Stimulated activated naive CD4-positive, alpha-beta T cell (primary cell): ENCODE data around the gene PAPSS2.

Experiments used
- DNase-seq, 6 experiments: peaks; one replicate each; lab custom pipeline; 2025; lab: John Stamatoyannopoulos, UW

The PAPSS2 gene

DNA sequence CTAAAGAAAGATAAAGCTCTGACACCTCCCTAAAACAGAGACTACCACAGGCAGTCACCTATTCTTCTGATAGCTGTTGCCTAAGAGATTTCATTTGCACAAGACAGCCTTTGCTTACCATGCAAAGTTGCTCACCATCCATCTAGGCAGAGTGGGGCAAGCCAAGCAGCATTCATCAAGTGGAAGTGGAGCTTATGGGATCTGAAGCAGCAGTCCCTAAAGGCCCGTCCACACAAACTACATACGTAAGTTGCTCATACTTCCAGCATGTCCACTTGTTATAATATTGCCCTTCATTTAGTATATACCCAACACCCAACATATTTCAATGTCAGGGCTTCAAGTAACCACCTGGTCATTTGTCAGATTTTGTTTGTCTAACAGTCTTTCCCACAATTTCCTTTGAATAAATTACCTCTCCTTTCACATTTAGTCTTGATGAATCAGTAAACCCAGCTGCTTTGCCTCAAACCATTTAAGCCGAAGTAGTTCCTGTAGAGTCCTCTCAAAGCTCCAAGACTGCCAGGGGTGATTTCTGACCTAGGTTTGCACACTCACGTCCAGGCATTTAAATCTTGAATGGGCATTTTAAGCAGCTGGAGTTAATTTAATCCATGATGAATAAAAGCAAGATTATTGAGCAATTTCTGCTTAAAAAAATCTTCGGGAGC lies 90.5 kb downstream of the PAPSS2 start:
- DNase-seq: no peak

DNA sequence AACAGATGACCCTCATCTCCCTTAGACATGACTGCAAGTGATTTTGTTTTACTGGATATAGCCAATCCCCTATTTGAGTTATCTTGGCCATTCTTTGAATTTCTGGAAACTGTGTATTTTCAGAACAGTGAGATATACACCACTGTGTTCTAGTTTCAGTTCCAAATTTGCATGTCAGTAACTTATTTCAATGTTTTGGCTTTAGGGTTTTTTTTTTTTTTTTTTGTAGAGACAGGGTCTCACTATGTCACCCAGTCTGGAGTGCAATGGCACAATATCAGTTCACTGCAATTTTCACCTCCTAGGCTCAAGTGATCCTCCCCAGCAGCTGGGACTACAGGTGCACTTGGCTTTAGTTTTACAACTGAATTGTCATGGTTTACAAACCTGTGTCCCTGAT lies 91.1 kb downstream of the PAPSS2 start:
- DNase-seq: no peak

DNA sequence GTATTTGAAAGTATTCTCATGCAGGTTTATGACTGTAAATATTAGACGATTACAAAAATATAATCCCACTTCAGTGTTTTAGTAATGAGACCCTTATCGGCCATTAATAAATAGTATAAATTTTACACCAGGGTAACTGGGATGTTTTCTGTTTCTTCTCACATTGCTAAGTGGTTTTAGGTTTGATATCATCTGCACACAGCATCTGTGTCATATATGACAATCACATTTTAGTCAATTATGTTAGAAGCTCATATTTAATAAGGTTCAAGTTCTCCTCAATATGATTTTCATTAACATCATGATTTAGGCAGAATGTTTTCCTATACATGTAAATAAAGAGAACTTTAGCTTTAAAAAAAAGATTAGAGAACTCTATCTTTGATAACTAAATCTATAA lies 91.6 kb downstream of the PAPSS2 start:
- DNase-seq: no peak

GRCh38 chr10:87752566-87752965 lies 92.9 kb downstream of the PAPSS2 start:
- no peak for DNase-seq

DNA sequence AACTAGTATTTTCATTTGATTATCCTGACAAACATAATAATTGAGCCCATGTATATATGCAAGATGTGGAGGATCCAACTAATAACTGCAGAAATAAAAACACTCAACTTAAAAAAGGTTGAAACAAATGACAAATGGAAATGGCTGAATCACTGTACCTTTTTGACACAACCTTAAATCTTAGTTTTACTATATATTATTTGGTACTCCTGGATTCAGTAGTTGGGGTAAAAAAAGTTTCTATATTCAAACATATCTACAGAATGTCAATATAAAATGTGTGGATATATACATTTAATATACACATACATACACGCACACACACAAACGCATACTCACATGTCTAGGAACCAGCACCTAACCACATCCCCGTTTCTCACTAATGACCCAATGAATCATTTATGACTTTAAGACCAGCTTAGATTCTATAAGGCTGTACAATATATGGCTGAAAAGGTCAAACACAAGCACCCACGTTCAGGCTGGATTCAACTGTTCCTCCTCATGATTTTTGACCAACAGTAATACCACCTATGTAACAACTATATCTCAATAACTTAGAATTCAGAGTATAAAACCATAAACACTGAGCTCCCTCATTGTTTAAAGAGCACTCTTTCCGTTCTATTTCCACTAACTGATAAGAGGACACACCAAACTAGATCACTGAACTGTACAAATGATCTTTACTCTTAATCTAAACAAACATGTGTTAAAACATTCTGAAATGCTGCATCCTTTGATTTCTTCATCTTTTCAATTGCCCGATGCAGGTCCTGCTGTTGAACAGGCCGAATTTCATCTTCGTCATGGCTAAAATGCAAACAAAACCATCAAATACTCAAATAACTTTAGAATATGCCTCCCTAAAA lies 94.6 kb downstream of the PAPSS2 start:
- DNase-seq: no peak

GRCh38 chr10:87757685-87758084 lies 98.0 kb downstream of the PAPSS2 start:
- DNase-seq: no peak

DNA sequence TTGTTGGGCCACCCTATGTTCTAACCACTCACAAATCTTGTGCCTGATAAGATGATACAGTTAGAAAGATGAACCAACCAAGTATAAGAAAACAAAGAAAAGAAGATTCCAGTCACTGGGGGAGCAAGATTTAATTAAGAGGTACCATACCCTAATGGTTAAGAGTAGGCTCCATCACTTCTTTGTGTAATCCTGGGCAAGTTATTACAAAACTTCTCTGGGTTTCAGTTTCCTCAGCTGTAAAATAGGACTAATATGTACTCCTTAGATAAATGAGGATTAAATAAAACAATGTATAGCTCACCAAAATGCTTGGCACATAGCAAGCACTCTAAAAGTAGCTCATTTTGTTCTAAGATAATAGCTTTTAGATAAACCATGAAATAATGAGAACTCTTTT lies 99.9 kb downstream of the PAPSS2 start:
- no peak for DNase-seq

DNA sequence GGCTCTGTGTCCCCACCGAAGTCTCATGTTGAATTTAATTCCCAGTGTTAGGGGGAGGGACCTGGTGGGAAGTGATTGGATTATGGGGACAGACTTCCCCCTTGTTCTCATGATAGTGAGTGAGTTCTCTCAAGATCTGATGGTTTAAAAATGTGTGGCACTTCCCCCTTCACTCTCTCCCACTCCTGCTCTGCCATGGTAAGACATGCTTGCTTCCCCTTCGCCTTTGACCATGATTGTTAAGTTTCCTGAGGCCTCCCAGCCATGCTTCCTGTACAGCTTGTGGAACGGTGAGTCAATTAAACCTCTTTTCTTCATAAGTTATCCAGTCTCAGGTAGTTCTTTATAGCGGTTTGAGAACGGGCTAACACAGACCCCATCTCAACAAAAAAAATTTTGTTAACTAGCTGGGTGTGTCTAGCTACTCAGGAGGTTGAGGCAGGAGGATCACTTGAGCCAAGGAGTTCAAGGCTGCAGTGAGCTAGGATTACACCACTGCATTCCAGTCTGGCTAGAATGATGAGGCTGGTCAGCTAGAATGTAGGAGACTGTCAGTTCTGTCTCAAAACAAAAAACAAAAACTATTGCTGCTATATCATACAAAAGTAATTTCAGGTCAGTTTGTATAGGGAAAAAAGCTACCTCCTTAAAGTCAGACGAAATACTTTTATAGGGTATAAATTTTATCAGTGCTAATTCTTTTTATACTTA lies 100.7 kb downstream of the PAPSS2 start:
- no peak for DNase-seq

DNA sequence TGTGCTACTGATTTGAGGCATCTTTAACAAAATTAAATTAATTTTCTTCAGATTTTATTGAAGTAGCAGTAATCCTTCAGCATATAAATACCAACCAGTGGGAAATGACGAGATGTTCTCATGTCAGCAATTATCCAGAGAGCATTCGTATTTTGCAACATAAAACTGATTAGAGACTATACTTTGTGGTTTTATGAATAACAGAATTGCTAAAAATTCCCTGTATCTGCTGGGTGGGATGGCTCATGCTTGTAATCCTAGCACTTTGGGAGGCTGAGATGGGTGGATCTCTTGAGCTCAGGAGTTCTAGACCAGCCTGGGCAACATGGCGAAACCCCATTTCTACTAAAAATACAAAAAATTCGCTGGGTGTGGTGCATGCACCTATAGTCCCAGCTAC lies 101.5 kb downstream of the PAPSS2 start:
- DNase-seq: no peak

- no peak for DNase-seq
These were observed 102.2 kb downstream of the PAPSS2 start for GRCh38 chr10:87761892-87762291.

- DNase-seq: no peak
These were observed 103.6 kb downstream of the PAPSS2 start for GRCh38 chr10:87763086-87763861.

DNA sequence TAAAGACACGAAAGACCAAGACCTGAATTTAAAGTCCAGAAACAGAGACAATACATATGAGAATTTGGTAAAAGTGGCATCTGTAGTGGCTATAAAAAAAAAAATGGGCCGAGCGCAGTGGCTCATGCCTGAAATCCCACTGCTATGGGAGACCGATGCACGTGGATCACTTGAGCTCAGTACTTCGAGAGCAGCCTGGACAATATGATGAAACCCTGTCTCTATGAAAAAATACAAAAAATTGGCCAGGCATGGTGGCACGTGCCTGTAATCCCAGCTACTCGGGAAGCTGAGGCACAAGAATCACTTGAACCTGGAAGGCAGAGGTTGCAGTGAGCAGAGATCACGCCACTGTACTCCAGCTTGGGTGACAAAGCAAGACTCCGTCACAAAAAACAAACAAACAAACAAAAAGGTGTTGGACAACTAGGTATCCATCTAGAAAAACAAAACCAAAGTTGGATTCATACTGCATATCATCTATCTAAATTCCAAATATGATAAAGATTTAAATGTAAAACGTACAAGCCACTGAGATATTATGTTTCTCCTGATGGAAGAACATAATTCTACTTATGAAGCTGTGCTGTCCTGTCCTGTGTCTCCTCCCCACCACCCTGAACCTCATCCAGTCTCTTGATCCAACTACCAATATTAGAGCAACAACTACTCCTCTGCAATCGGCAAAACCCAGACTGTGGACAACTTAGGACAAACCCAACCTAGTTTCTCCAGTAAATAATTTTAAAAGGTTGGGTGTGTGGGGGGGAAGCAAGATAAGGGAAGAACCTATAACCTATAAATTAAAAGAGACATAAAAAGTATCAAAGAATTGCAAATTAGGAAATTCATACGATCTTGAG lies 104.6 kb downstream of the PAPSS2 start:
- no peak for DNase-seq

DNA sequence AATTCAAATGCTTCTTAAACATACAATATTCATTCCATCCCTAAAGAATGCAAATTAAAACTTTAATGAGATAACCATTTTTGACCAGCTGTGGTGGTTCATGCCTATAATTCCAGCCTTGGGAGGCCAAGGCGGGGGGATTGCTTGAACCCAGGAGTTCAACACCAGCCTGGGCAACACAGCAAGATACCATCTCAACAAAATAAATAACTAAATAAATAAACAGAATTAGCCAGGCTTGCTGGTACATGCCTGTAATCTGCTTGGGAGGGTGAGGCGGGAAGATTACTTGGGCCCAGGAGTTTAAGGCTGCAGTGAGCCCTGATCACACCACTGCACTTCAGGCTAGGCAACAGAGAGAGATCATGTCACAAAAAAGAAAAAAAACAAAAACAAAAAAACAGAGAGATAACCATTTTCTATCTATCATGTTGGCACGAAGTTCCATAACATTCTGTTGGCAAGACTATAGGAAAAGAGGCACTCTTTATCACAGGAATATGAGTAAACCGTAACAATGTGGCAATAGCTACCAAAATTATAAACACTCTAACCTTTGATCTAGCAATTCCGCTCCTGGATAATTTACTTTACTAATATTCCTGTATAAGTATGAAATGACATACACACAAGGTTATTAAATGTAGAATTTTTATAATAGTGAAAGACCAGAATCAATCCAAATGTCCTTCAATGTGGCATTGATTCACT lies 106.1 kb downstream of the PAPSS2 start:
- no peak for DNase-seq

DNA sequence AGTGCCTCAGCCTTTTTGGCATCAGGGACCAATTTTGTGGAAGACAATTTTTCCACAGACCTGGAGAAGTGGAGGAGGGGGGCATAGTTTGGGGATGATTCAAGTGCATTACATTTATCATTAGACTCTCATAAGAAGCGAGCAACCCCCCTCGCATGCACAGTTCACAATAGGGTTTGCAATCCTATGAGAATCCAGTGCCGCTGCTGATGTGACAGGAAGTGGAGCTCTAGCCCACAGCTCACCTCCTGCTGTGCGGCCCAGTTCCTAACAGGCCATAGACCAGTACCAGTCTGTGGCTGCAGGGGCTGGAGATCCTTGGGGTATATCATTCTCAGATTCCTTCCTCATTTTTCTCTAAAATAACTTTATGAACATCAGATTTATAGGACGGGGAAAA lies 107.6 kb downstream of the PAPSS2 start:
- DNase-seq: no peak

- peak in 1 of 6 experiments; percentile 8 for DNase-seq
These were observed 112.3 kb downstream of the PAPSS2 start for GRCh38 chr10:87771871-87772500.

- DNase-seq: no peak
These were observed 116.1 kb downstream of the PAPSS2 start for GRCh38 chr10:87775766-87776165.

GRCh38 chr10:87776328-87776727 lies 116.7 kb downstream of the PAPSS2 start:
- no peak for DNase-seq

DNA sequence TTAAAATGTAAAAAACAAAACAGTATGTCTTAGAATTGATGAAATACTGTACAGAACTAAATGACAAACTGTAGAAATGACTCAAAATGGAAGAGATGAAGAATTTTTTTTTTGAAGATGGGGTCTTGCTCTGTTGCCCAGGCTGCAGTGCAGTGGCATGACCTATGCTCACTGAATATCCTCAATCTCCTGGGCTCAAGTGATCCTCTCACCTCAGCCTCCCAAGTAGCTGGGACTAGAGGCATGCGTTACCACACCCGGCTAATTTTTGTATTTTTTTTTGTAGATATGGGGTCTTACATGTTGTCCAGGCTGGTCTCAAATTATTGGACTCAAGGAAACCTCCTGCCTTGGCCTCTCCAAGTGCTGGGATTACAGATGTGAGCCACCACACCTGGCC lies 121.9 kb downstream of the PAPSS2 start:
- DNase-seq: no peak

- no peak for DNase-seq
These were observed 123.0 kb downstream of the PAPSS2 start for GRCh38 chr10:87782721-87783120.

DNA sequence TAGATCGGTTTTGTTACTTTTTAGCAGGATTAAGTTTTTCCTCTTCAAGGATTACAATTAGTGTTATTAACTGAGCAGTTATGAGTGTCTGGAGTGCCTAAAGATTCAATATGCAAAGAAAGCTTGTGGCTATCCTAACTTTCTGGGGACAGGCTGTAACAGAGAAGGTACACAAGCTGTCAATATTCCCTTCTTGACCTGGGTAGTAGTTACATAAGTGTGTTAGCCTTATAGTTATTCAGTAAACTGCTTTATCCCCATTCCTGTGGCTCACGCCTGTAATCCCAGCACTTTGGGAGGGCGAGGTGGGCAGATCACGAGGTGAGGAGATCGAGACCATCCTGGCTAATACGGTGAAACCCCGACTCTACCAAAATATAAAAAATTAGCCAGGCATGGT lies 126.7 kb downstream of the PAPSS2 start:
- DNase-seq: no peak
